AG10803 (cell line): ENCODE measurements around the gene YIPF5.

Source experiments
- DNase-seq: peaks from one replicate; pipeline ENCODE4 v3.0.0; 2010; ENCODE audit warnings: low read depth
- H3K4me3 ChIP-seq: 2 replicates; pipeline ENCODE4 v1.5.1; 2011; ENCODE audit warnings: mild to moderate bottlenecking, low read length, control low read depth
- TF ChIP-seq, protein P1 (sequence below): conservative IDR thresholded peaks from 2 replicates; pipeline ENCODE4 v1.5.1; 2011; ENCODE audit warnings: mild to moderate bottlenecking, low read length, control low read depth, inconsistent platforms

The YIPF5 gene

DNA sequence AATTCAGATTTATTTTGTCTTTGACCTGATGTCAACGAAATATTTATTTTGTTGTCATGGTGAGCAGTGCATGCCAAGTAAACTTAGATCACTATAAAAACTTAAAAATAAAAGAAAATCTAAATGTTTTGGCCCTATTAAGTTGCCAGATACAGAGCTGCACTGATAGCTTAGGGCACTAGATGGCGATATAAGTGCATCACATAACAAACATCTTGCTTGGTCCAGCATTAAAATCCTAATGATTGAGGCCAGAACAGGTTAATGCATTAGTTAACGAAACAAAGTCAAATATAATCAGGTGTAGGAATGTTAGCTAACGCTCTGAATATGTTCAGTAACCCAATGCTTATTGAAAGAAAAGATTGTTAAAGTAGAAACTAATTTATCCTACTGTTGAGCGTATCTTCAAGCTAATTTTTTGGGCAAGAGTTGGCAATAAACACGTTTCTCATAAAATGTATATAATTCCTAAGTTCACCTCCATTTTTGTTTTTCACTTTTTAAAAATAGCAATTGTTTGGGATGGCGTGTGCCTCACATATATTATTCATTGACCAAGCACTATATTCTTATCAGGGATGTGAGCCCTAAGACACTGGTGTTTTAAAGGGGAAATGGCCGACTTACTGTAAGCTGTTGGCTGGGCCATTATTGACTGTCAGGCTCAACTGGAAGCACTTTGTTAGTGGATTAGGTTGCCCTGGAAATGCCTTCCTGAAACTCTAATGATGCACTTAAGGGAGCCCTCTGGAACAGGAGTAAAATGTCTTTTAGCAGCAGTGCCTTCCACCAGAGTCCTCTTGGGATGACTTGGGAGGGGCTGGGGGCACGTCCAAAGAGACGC lies 33.5 kb upstream of the YIPF5 start:
- DNase-seq: peak; percentile 76
- H3K4me3 ChIP-seq: no peak overlapping the region
- TF ChIP-seq, protein P1, sequence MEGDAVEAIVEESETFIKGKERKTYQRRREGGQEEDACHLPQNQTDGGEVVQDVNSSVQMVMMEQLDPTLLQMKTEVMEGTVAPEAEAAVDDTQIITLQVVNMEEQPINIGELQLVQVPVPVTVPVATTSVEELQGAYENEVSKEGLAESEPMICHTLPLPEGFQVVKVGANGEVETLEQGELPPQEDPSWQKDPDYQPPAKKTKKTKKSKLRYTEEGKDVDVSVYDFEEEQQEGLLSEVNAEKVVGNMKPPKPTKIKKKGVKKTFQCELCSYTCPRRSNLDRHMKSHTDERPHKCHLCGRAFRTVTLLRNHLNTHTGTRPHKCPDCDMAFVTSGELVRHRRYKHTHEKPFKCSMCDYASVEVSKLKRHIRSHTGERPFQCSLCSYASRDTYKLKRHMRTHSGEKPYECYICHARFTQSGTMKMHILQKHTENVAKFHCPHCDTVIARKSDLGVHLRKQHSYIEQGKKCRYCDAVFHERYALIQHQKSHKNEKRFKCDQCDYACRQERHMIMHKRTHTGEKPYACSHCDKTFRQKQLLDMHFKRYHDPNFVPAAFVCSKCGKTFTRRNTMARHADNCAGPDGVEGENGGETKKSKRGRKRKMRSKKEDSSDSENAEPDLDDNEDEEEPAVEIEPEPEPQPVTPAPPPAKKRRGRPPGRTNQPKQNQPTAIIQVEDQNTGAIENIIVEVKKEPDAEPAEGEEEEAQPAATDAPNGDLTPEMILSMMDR: peak; percentile 95

DNA sequence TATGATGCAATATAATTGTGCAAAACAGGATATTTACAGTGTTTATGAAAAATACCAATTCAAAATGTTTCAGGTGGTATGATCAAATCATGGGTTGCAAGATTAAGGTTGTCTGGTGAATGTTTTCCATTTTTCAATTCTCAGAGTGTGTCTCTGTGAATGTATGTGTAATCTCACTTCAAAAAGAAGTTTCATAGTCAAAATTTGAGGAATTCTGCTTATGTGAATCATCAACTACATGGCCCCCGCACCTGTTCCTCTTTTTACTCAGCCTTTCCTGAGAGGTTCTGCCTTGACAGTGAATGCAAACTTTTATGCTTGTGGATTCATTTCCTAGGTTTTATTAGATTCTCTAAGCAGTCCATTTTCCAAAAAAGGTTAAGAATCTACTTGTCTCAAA lies 32.3 kb upstream of the YIPF5 start:
- no peak for DNase-seq
- no peak overlapping the region for H3K4me3 ChIP-seq
- TF ChIP-seq, protein P1: no peak

DNA sequence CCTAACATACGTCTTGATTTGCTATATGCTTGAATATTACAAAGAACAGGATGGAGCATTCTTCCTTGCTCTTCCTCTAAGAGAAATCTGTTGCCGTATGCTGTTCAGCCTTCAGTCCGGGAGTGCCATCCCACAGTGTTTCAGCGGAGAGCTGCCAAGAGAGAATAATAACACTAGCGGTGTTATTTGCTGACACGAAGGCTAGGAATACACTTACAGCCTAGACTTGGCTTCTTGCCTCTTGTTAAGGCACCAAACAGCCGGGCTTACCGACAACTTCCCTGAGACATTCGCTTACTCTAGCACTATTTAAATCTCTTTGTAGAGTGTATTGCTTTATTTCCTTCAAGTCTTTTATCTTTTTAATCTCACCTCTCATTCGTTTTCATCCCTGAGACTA lies 31.6 kb upstream of the YIPF5 start:
- TF ChIP-seq, protein P1: no peak
- DNase-seq: peak; percentile 49
- H3K4me3 ChIP-seq: no peak overlapping the region

DNA sequence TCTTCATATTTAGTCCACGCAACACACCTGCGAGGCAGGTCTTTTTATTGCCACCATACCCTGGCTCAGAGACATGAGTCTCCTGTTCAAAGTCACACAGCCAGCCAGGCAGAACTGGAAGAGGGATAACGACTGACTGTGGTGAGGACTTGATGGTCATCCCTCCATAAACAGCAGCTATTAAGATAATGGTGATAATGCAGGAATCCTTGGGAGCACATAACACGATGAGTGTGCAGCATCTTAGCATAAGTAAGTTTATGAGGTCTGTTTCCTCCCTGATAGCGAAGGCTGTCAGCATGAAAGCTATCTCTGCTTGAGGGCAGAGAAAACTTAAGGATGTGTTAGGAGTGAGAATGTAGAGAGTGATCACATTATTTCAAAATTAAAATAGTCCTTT lies 31.1 kb upstream of the YIPF5 start:
- no peak overlapping the region for H3K4me3 ChIP-seq
- no peak for DNase-seq
- TF ChIP-seq, protein P1: no peak

DNA sequence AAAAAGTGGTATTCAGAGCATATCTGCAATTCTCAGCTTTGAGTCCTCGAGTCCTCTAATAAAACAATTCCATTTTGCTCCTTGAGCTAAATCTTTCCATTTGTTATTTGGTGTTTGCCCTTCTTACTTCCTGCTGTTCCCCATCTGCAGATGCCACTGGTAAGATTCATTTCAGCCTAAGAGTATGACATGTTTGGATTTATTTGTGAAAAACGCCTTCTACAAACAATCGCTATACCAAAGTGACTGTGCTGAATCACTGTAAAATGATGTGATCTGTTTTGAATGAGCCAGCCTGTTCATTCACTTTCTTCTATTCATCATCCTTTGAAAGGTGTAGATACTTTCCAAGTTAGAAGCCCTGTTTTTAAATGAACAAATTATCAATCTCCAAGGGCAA lies 27.9 kb upstream of the YIPF5 start:
- TF ChIP-seq, protein P1: no peak

DNA sequence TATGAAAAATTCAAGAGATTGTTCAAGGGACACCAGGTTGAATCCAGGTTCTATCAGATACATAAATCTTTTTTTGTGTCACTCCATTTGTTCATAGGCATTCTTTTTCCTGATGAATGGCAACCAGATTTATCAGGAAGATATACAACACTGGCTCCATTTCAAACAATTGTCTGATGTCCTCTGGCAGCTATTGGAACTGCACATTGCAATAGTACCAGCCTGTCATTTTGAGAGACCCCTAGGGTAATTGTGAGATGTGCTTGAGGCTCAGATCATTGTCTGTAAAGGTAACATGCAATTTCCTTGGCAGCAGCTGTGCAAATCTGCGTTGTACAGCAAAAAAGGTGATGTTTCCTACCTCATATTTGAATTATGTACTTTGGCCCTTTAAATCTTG lies 26.2 kb upstream of the YIPF5 start:
- no peak for DNase-seq
- TF ChIP-seq, protein P1: no peak; the same call in 1 of the 2 replicates
- H3K4me3 ChIP-seq: no peak overlapping the region

More for the DNA sequence above, 27.9 kb upstream of the YIPF5 start:
- no peak overlapping the region for H3K4me3 ChIP-seq
- peak; percentile 37 for DNase-seq

DNA sequence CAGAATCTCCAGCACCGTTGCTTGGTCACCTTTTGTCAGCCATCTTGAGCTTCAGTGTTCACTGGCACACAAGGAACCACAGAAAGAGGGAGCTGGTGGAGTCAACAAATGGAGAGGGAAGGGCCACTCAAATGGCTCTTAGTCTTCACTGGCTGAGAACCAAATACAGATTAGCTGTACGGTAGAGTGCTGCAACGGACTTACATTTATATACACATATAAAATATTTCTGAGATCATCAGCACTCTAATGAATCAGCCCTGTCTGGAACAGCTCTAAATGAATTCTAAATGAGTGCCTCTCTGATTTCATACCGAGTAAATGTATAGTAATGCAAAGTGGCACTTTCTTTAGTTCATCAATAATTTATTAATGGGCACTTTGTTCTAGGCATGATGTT lies 25.0 kb upstream of the YIPF5 start:
- TF ChIP-seq, protein P1: no peak
- no peak overlapping the region for H3K4me3 ChIP-seq
- no peak for DNase-seq
